Measurements from ENCODE around the gene HPS5. TPM values are rescaled to one million over a fixed set of nuclear protein-coding genes. Genes with fewer than 3 reads are reported as not detected.
A peak's percentile ranks its signal among the peaks of the same experiment; 100 is the strongest.
"Not testable (repeated sequence)": the region's sequence is repeated elsewhere in the genome, so short reads cannot be mapped to it uniquely, and the experiment has no call there.

HPS5 gene
- total and polyA plus RNA-seq, 2 donors (not counting 3 experiments of a cell fraction or from before 2014, with no cell fraction given), result 4.7 to 14.1 TPM

- no peaks in the 10 kb centered on the region for H3K9me1 ChIP-seq (replicated peaks; ENCODE audit: control insufficient read depth, extremely low read depth, insufficient read depth, low read length)
- H3K79me2 ChIP-seq (ENCODE audit: control insufficient read depth, insufficient read depth, low read length), result peaks cover 54% of the 10 kb centered on the region
- peaks cover 31% of the 10 kb centered on the region for H3K4me1 ChIP-seq (ENCODE audit: control insufficient read depth, extremely low read depth, insufficient read depth, low read length)
- no peak overlapping the region for H3K27ac ChIP-seq (ENCODE audit: insufficient read depth, low read depth, low read length)
- H3K9ac ChIP-seq (replicated peaks; ENCODE audit: extremely low read depth, insufficient read depth, low read length), result no peak overlapping the region
- H2AFZ ChIP-seq (ENCODE audit: low read depth, low read length), result no peak overlapping the region
- TF ChIP-seq CTCF (IDR thresholded peaks at IDR 0.05; ENCODE audit: extremely low read depth in 1 of 2, insufficient read depth in 1 of 2, low read depth in 1 of 2, low read length in 2 of 2), result no peak
- TF ChIP-seq GATA2 (IDR thresholded peaks at IDR 0.05; ENCODE audit: insufficient read depth, insufficient read length, low read depth, low read length), result no peak
- no peak for TF ChIP-seq JUN (IDR thresholded peaks at IDR 0.05; ENCODE audit: borderline replicate concordance, insufficient read depth, insufficient read length, low read depth)
- no peak for TF ChIP-seq MAX (IDR thresholded peaks at IDR 0.05; ENCODE audit: insufficient read depth, insufficient read length)
- no peak for TF ChIP-seq POLR2A (IDR thresholded peaks at IDR 0.05; ENCODE audit: low read depth, low read length)
- POLR2A ChIA-PET, result no interaction called here
- H4K20me1 ChIP-seq (replicated peaks; ENCODE audit: control insufficient read depth, extremely low read depth, insufficient read depth, low read length), result no peaks in the 10 kb centered on the region
- FAIRE-seq (no peak), DNase-seq (ENCODE audit: low read depth, low spot score) (no peak)
- no peak overlapping the region for H3K4me3 ChIP-seq (replicated peaks in 1 of 3; ENCODE audit: insufficient read depth in 1 of 3, low read depth in 1 of 3, low read length in 3 of 3)
- H3K9me3 ChIP-seq (replicated peaks; ENCODE audit: control insufficient read depth, insufficient read depth, low read length), result no peaks in the 10 kb centered on the region
- H3K27me3 ChIP-seq (ENCODE audit: control insufficient read depth in 2 of 2, insufficient read depth in 2 of 2, low read length in 2 of 2), result no peaks in the 10 kb centered on the region
- no TSS peak for BruUV-seq (replicated peaks)
- H3K36me3 ChIP-seq (ENCODE audit: control insufficient read depth in 2 of 2, extremely low read depth in 1 of 2, insufficient read depth in 2 of 2, low read length in 2 of 2), result no peaks in the 10 kb centered on the region
- intact Hi-C loops (cut with micrococcal nuclease), result loop anchor here (5.0 kb wide), 4 partner anchors 217 to 1247 kb away; partner anchors contain the start of genes PIK3C2A, RPS13, SAAL1 and SERGEF
- CTCF ChIA-PET, result no interaction called here
- H3K4me2 ChIP-seq (ENCODE audit: insufficient read depth, low read length), result peak overlapping the region; percentile 97
- dilution Hi-C loops (cut with MboI; ENCODE audit: extremely low pct_ligation_motif_present, low sequenced_read_pairs), result no loop called here
Measured at GRCh38 chr11:18324381-18324780, 2.4 kb upstream of the HPS5 start.

GRCh38 chr11:18323881-18324280, 1.9 kb upstream of the HPS5 start:
- H2AFZ ChIP-seq (ENCODE audit: low read depth, low read length); BruUV-seq (replicated peaks); H4K20me1 ChIP-seq (replicated peaks; ENCODE audit: control insufficient read depth, extremely low read depth, insufficient read depth, low read length); CTCF ChIA-PET; H3K36me3 ChIP-seq (ENCODE audit: control insufficient read depth in 2 of 2, extremely low read depth in 1 of 2, insufficient read depth in 2 of 2, low read length in 2 of 2); POLR2A ChIA-PET; H3K9me1 ChIP-seq (replicated peaks; ENCODE audit: control insufficient read depth, extremely low read depth, insufficient read depth, low read length); DNase-seq (ENCODE audit: low read depth, low spot score); FAIRE-seq; H3K9me3 ChIP-seq (replicated peaks; ENCODE audit: control insufficient read depth, insufficient read depth, low read length); dilution Hi-C loops (cut with MboI; ENCODE audit: extremely low pct_ligation_motif_present, low sequenced_read_pairs); H3K4me3 ChIP-seq (replicated peaks in 1 of 3; ENCODE audit: insufficient read depth in 1 of 3, low read depth in 1 of 3, low read length in 3 of 3); H3K27me3 ChIP-seq (ENCODE audit: control insufficient read depth in 2 of 2, insufficient read depth in 2 of 2, low read length in 2 of 2); H3K27ac ChIP-seq (ENCODE audit: insufficient read depth, low read depth, low read length): not testable (repeated sequence)
- Histone ChIP-seq H3K4me2 (ENCODE audit: insufficient read depth, low read length) (peak overlapping the region; percentile 97), H3K79me2 (ENCODE audit: control insufficient read depth, insufficient read depth, low read length) (peaks cover 52% of the 10 kb centered on the region), H3K4me1 (ENCODE audit: control insufficient read depth, extremely low read depth, insufficient read depth, low read length) (peaks cover 31% of the 10 kb centered on the region), H3K9ac (replicated peaks; ENCODE audit: extremely low read depth, insufficient read depth, low read length) (peak overlapping the region; percentile 88)
- intact Hi-C loops (cut with micrococcal nuclease), result loop anchor here (2.0 to 5.0 kb wide), 5 partner anchors 217 to 1247 kb away; partner anchors contain the start of genes PIK3C2A, RPS13, SAAL1 and SERGEF

All from endothelial cell of umbilical vein (primary cell).